MM.1S (cell line): ENCODE results near the gene PCYT2.

Source experiments
- DNase-seq: peaks from one replicate; pipeline ENCODE4 v3.0.0-alpha.2; 2015
- H2AFZ ChIP-seq: fragments of 300-600 bp; sonication (generic); 2 replicates; pipeline ENCODE4 v1.6.0; 2016; ENCODE audit warnings: antibody characterized with exemption, low read length
- H3F3A ChIP-seq: fragments of 300-600 bp; sonication (generic); 2 replicates; pipeline ENCODE4 v1.6.1; 2016; ENCODE audit warnings: mild to moderate bottlenecking, antibody characterized with exemption, low read length, moderate library complexity, mixed read lengths; ENCODE audit not compliant: insufficient read depth
- H3K27ac ChIP-seq: fragments of 300-600 bp; sonication (generic); 2 replicates; pipeline ENCODE4 v1.5.1; 2016; ENCODE audit warnings: mild to moderate bottlenecking, low read length
- H3K27me3 ChIP-seq: fragments of 300-600 bp; sonication (generic); replicated peaks from 2 replicates; pipeline ENCODE4 v1.6.0; 2016; ENCODE audit warnings: low read length; ENCODE audit not compliant: insufficient read depth
- H3K36me3 ChIP-seq: fragments of 300-600 bp; sonication (generic); replicated peaks from 2 replicates; pipeline ENCODE4 v1.6.1; 2016; ENCODE audit warnings: mild to moderate bottlenecking, low read length, mixed read lengths; ENCODE audit not compliant: insufficient read depth
- H3K4me1 ChIP-seq: fragments of 300-600 bp; sonication (generic); 2 replicates; pipeline ENCODE4 v1.6.1; 2016; ENCODE audit warnings: low read length, mixed read lengths
- H3K4me2 ChIP-seq: fragments of 300-600 bp; sonication (generic); 2 replicates; pipeline ENCODE4 v1.6.0; 2016; ENCODE audit warnings: low read depth, low read length
- H3K4me3 ChIP-seq: fragments of 300-600 bp; sonication (generic); 2 replicates; pipeline ENCODE4 v1.5.1; 2016; ENCODE audit warnings: low read length, mixed read lengths
- H3K79me2 ChIP-seq: fragments of 300-600 bp; sonication (generic); 2 replicates; pipeline ENCODE4 v1.6.1; 2016; ENCODE audit warnings: mixed run types, low read length, mixed read lengths
- H3K9ac ChIP-seq: fragments of 300-600 bp; sonication (generic); 2 replicates; pipeline ENCODE4 v1.6.1; 2016; ENCODE audit warnings: low read length, mixed read lengths
- H3K9me2 ChIP-seq: fragments of 300-600 bp; sonication (generic); replicated peaks from 2 replicates; pipeline ENCODE4 v1.6.1; 2016; ENCODE audit warnings: mild to moderate bottlenecking, low read length, mixed read lengths; ENCODE audit not compliant: insufficient read depth
- H3K9me3 ChIP-seq: fragments of 300-600 bp; sonication (generic); replicated peaks from 2 replicates; pipeline ENCODE4 v1.6.1; 2016; ENCODE audit warnings: mild to moderate bottlenecking, low read length, mixed read lengths; ENCODE audit not compliant: insufficient read depth
- H4K20me1 ChIP-seq: fragments of 300-600 bp; sonication (generic); 2 replicates; pipeline ENCODE4 v1.6.1; 2016; ENCODE audit warnings: mild to moderate bottlenecking, low read length, moderate library complexity, mixed read lengths; ENCODE audit not compliant: insufficient read depth
- CTCF ChIP-seq: fragments of 300-600 bp; sonication (generic); IDR thresholded peaks from 2 replicates; pipeline ENCODE4 v1.5.1; 2016; ENCODE audit warnings: antibody characterized with exemption, low read length, mixed read lengths
- EZH2 ChIP-seq: fragments of 300-600 bp; sonication (generic); optimal IDR thresholded peaks from 2 replicates; pipeline ENCODE3; 2017; ENCODE audit warnings: low read depth, mild to moderate bottlenecking, antibody characterized with exemption, low read length, mixed read lengths
- EZH2phosphoT487 ChIP-seq: fragments of 300-600 bp; sonication (generic); IDR thresholded peaks from 2 replicates; pipeline ENCODE4 v1.6.1; 2018; ENCODE audit warnings: antibody characterized with exemption, low read length

The PCYT2 gene

GRCh38 chr17:81859906-81860755 is 51.1 kb downstream of the PCYT2 start, which contains the start of gene P4HB:
P4HB (minus strand) TSS chr17:81860535; CDS start chr17:81860471, 64 bp downstream.
- H3K9me2 ChIP-seq: no peaks in the 10 kb centered on the region

GRCh38 chr17:81858967-81859905 is 52.0 kb downstream of the PCYT2 start:
- H3K9me2 ChIP-seq: no peaks in the 10 kb centered on the region
- H3K4me3 ChIP-seq: peak overlapping the region; percentile 97
- peaks cover 17% of the 10 kb centered on the region for H3K36me3 ChIP-seq
- peaks cover 89% of the 10 kb centered on the region for H3K79me2 ChIP-seq
- peak overlapping the region; percentile 54 for H3K4me2 ChIP-seq
- H3F3A ChIP-seq: peaks cover 24% of the 10 kb centered on the region; the same call in 1 of the 2 replicates
- H2AFZ ChIP-seq: no peak overlapping the region
- peaks cover 14% of the 10 kb centered on the region for H3K4me1 ChIP-seq
- H4K20me1 ChIP-seq: peaks cover 3% of the 10 kb centered on the region; the same call in 1 of the 2 replicates
- peak overlapping the region; percentile 56; the same call in 1 of the 2 replicates for H3K27ac ChIP-seq
- no peaks in the 10 kb centered on the region for H3K9me3 ChIP-seq
- H3K9ac ChIP-seq: peak overlapping the region; percentile 99
- no peak for TF ChIP-seq EZH2
- TF ChIP-seq CTCF: no peak
- TF ChIP-seq EZH2phosphoT487: no peak
- H3K27me3 ChIP-seq: no peaks in the 10 kb centered on the region
- peak; percentile 18 for DNase-seq

More at GRCh38 chr17:81859906-81860755, 51.1 kb downstream of the PCYT2 start, which contains the start of gene P4HB:
- H3K27me3 ChIP-seq: no peaks in the 10 kb centered on the region
- DNase-seq: no peak
- TF ChIP-seq EZH2phosphoT487: no peak
- no peak for TF ChIP-seq EZH2
- TF ChIP-seq CTCF: no peak
- H3K4me2 ChIP-seq: peak within 1 kb of the TSS; percentile 78
- H3K9me3 ChIP-seq: no peaks in the 10 kb centered on the region
- peak within 1 kb of the TSS; percentile 99 for H3K9ac ChIP-seq
- H3K36me3 ChIP-seq: peaks cover 9% of the 10 kb centered on the region
- H4K20me1 ChIP-seq: peaks cover 3% of the 10 kb centered on the region; the same call in 1 of the 2 replicates
- peak within 1 kb of the TSS; percentile 97 for H3K27ac ChIP-seq
- H2AFZ ChIP-seq: peak within 1 kb of the TSS; percentile 75
- peaks cover 87% of the 10 kb centered on the region for H3K79me2 ChIP-seq
- peaks cover 14% of the 10 kb centered on the region for H3K4me1 ChIP-seq
- H3F3A ChIP-seq: peaks cover 22% of the 10 kb centered on the region; the same call in 1 of the 2 replicates
- peak within 1 kb of the TSS; percentile 98 for H3K4me3 ChIP-seq

DNA sequence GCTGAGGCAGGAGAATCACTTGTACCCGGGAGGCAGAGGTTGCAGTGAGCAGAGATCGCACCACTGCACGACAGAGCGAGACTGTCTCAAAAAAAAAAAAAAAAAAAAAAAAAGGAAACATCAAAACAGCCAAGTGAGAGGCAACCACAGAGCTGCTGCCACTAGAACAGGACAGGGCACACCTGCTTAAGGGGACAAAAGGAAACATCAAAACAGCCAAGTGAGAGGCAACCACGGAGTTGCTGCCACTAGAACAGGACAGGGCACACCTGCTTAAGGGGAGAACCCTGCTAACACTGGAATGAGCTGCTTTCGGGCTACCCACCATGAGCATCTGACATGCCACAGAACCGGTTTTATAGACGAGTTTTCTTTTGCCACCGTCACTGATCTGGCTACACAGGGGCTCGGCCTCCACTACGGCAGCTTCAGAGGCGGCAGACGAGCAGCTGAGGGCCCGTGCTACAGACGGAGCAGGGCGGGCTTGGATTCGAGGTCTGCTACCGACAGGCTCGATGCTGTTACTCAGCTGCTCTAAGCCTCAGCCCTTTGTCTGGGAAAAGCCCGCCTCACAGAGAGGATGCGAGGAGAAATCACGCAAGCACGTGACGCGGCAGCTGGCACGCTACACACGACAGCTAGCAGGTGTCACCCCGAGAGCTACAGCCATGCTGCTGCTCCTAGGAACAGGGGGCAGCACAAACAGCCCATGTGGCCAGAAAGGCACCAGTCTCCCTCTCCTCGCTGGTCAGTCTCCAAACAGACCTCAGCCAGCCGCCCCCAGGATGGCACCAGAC is 52.8 kb downstream of the PCYT2 start:
- H3K9me2 ChIP-seq: no peaks in the 10 kb centered on the region
- H3K9me3 ChIP-seq: no peaks in the 10 kb centered on the region
- peak overlapping the region; percentile 54 for H3K4me2 ChIP-seq
- H2AFZ ChIP-seq: no peak overlapping the region
- peaks cover 14% of the 10 kb centered on the region for H3K4me1 ChIP-seq
- TF ChIP-seq EZH2phosphoT487 (no peak), EZH2 (no peak), CTCF (no peak)
- H4K20me1 ChIP-seq: peaks cover 3% of the 10 kb centered on the region; the same call in 1 of the 2 replicates
- peaks cover 19% of the 10 kb centered on the region for H3K36me3 ChIP-seq
- H3K9ac ChIP-seq: peak overlapping the region; percentile 99; the same call in 1 of the 2 replicates
- peaks cover 89% of the 10 kb centered on the region for H3K79me2 ChIP-seq
- no peak overlapping the region for H3K27ac ChIP-seq
- DNase-seq: peak; percentile 6
- peaks cover 23% of the 10 kb centered on the region; the same call in 1 of the 2 replicates for H3F3A ChIP-seq
- peak overlapping the region; percentile 97 for H3K4me3 ChIP-seq
- no peaks in the 10 kb centered on the region for H3K27me3 ChIP-seq
